Mesendoderm (in vitro differentiated cells): ENCODE results near the gene PRKAG2.

ENCODE experiments used
- DNase-seq: peaks from one replicate; pipeline ENCODE4 v3.0.0; 2013
- H2AK5ac ChIP-seq: 2 replicates; pipeline ENCODE4 v1.6.1; 2013; ENCODE audit warnings: low read length, inconsistent platforms
- H2BK120ac ChIP-seq: 2 replicates; pipeline ENCODE4 v1.6.1; 2013; ENCODE audit warnings: low read depth, mild to moderate bottlenecking, low read length, moderate library complexity, mixed read lengths
- H2BK15ac ChIP-seq: replicated peaks from 2 replicates; pipeline ENCODE4 v1.6.1; 2013; ENCODE audit warnings: low read depth, mild to moderate bottlenecking, moderate library complexity
- H2BK5ac ChIP-seq: 2 replicates; pipeline ENCODE4 v1.6.1; 2013; ENCODE audit warnings: low read length, inconsistent platforms
- H3K18ac ChIP-seq: 2 replicates; pipeline ENCODE4 v1.6.1; 2013; ENCODE audit warnings: mild to moderate bottlenecking, low read length, mixed read lengths
- H3K23ac ChIP-seq: one replicate; pipeline ENCODE4 v1.6.1; 2013; ENCODE audit warnings: low read length
- H3K27ac ChIP-seq: 2 replicates; pipeline ENCODE4 v1.5.1; 2013; ENCODE audit warnings: low read depth, mild to moderate bottlenecking, inconsistent platforms, low read length, moderate library complexity
- H3K27me3 ChIP-seq: 2 replicates; pipeline ENCODE4 v1.6.1; 2013; ENCODE audit warnings: low read length, control low read depth, mild to moderate bottlenecking, inconsistent platforms; ENCODE audit not compliant: insufficient read depth, poor library complexity
- H3K36me3 ChIP-seq: 2 replicates; pipeline ENCODE4 v1.6.1; 2013; ENCODE audit warnings: low read length, inconsistent platforms; ENCODE audit not compliant: control insufficient read depth, insufficient read depth
- H3K4ac ChIP-seq: one replicate; pipeline ENCODE4 v1.6.1; 2013; ENCODE audit warnings: low read depth, mild to moderate bottlenecking, low read length, moderate library complexity
- H3K4me1 ChIP-seq: 2 replicates; pipeline ENCODE4 v1.6.1; 2013; ENCODE audit warnings: low read depth, low read length, inconsistent platforms; ENCODE audit not compliant: control insufficient read depth
- H3K4me2 ChIP-seq: 2 replicates; pipeline ENCODE4 v1.6.1; 2013; ENCODE audit warnings: low read length
- H3K4me3 ChIP-seq: 2 replicates; pipeline ENCODE4 v1.5.1; 2013; ENCODE audit warnings: mild to moderate bottlenecking, low read length
- H3K56ac ChIP-seq: one replicate; pipeline ENCODE4 v1.6.1; 2013; ENCODE audit warnings: low read length
- H3K79me1 ChIP-seq: 2 replicates; pipeline ENCODE4 v1.6.1; 2013; ENCODE audit warnings: low read length, inconsistent platforms
- H3K79me2 ChIP-seq: 2 replicates; pipeline ENCODE4 v1.6.1; 2013; ENCODE audit warnings: mild to moderate bottlenecking, low read length; ENCODE audit not compliant: control insufficient read depth, insufficient read depth
- H3K9ac ChIP-seq: 2 replicates; pipeline ENCODE4 v1.6.1; 2013; ENCODE audit warnings: low read length, inconsistent platforms
- H4K5ac ChIP-seq: one replicate; pipeline ENCODE4 v1.6.1; 2013; ENCODE audit warnings: low read length
- H4K8ac ChIP-seq: one replicate; pipeline ENCODE4 v1.6.1; 2013; ENCODE audit warnings: low read depth, mild to moderate bottlenecking, control low read depth, low read length, moderate library complexity
- WGBS: extraction: QIAGEN DNeasy Blood & Tissue Kit; methylation state at CpG from one replicate; pipeline ENCODE4 v1.1.7; 2013; ENCODE audit warnings: low lambda C conversion rate, missing lambda C conversion rate; ENCODE audit not compliant: insufficient coverage; ENCODE audit errors: extremely low coverage; 5-methylcytosine and 5-hydroxymethylcytosine counted together

The PRKAG2 gene

DNA sequence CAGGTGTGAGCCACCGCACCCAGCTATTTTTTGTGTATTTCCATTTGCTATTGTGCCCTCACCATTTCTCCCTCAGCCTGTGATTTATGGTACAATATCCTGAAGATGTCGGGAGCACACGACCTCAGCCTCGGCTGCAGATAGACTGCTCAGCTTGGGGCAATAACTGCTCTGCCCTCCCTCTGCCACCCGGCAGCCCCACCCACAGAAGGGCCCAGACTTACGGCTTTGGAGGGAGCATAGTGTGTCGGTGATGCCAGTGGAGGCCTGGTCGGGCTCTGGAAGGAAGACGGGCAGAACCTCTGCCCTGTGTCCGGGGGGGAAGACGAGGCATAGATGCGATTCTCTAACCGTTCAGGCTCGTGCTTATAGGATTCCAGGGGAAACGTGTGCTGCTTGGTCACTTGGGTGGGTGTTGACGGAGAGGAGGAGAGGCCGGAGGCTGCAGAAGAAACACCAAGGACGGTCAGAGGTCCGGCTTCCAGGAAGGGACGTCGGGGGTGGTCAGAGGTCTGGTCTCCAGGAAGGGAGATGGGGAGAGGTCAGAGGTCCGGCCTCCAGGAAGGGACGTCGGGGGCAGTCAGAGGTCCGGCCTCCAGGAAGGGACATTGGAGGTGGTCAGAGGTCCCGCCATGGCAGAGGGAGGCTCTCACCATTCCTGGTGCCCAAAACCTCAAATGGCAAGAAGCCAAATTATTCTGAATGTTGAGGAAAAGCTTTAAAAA lies 201.6 kb downstream of the PRKAG2 start:
- DNase-seq = no peak
- H3K9ac ChIP-seq = no peak overlapping the region
- H3K27me3 ChIP-seq = no peaks in the 10 kb centered on the region
- no peak overlapping the region for H2BK15ac ChIP-seq
- H2BK120ac ChIP-seq = no peak overlapping the region
- H3K36me3 ChIP-seq = no peaks in the 10 kb centered on the region
- no peaks in the 10 kb centered on the region for H3K79me2 ChIP-seq
- H4K8ac ChIP-seq = no peak overlapping the region
- H3K4ac ChIP-seq = no peak overlapping the region
- peaks cover 3% of the 10 kb centered on the region for H3K4me1 ChIP-seq
- H4K5ac ChIP-seq = no peak overlapping the region
- no peak overlapping the region for H3K4me2 ChIP-seq
- no peak overlapping the region for H3K23ac ChIP-seq
- H3K4me3 ChIP-seq = no peak overlapping the region
- H2BK5ac ChIP-seq = no peak overlapping the region
- H3K56ac ChIP-seq = no peak overlapping the region
- H3K79me1 ChIP-seq = no peaks in the 10 kb centered on the region
- no peak overlapping the region for H3K18ac ChIP-seq
- H2AK5ac ChIP-seq = no peak overlapping the region
- WGBS = no CpG with 5 or more reads among the region's 26 CpGs
- no peak overlapping the region for H3K27ac ChIP-seq

DNA sequence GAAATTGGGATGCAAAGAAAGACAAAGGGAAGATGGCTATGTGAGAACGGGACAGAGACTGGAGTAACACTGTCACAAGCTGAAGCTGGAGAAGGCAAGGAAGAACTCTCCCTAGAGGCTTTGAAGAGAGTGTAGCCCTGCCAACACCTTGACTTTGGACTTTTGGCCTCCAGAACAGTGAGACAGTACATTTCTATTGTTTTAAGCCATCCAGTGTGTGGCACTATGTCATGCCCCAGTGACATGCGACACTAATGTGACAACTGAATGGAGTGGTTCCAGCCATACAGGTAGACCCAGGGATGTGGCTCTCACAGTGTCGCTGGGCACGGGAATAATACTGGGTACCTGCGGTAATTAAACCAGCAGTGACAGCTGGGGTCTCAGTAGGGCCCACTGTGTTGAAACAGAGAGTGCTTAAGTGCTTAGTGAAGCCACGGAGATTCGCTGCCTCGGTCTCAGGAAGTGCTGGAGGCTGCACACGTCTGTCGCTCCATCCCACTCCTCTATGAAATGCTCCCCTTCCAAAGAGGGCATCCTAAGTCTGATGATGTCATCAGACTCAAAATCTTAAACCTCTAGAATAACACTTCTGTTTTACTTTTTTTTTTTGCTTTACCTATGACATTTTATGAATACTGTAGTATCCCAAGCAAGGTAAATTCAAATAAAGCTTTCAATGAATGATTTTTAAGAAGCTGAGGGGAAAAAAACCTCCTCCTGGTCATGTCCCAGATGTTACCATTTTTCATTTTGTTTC lies 202.6 kb downstream of the PRKAG2 start:
- H3K36me3 ChIP-seq = no peaks in the 10 kb centered on the region
- H3K9ac ChIP-seq = no peak overlapping the region
- no peaks in the 10 kb centered on the region for H3K79me2 ChIP-seq
- H3K4ac ChIP-seq = no peak overlapping the region
- no peaks in the 10 kb centered on the region for H3K27me3 ChIP-seq
- H4K5ac ChIP-seq = no peak overlapping the region
- H3K4me2 ChIP-seq = no peak overlapping the region
- WGBS = no CpG with 5 or more reads among the region's 10 CpGs
- DNase-seq = no peak
- H3K4me3 ChIP-seq = no peak overlapping the region
- H3K79me1 ChIP-seq = no peaks in the 10 kb centered on the region
- peaks cover 3% of the 10 kb centered on the region for H3K4me1 ChIP-seq
- no peak overlapping the region for H2BK120ac ChIP-seq
- H3K18ac ChIP-seq = no peak overlapping the region
- H2BK15ac ChIP-seq = no peak overlapping the region
- H3K23ac ChIP-seq = no peak overlapping the region
- no peak overlapping the region for H3K56ac ChIP-seq
- H4K8ac ChIP-seq = no peak overlapping the region
- no peak overlapping the region for H3K27ac ChIP-seq
- H2AK5ac ChIP-seq = no peak overlapping the region
- H2BK5ac ChIP-seq = no peak overlapping the region

DNA sequence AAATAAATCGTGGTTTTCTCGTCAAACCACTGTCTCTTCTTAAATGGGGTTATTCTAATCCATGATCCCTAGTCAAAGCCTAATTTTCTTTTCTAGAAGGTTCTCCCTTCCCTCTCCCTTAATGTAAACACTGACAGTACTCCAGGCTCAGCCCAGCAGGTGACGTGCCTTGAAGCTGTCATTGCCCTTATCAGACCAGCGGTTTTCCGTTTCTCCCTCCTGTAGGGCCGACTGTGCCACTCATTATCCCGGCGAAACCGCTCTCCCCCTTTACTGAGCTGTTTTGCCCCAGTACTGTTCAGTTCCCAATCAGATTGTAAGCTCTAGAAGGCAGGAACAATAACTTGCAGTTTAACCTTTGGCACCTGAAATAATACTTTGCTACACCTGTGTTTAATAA lies 203.7 kb downstream of the PRKAG2 start:
- no peak overlapping the region for H2BK5ac ChIP-seq
- peaks cover 3% of the 10 kb centered on the region for H3K4me1 ChIP-seq
- H3K56ac ChIP-seq = no peak overlapping the region
- no peaks in the 10 kb centered on the region for H3K27me3 ChIP-seq
- H2AK5ac ChIP-seq = no peak overlapping the region
- H3K18ac ChIP-seq = no peak overlapping the region
- H3K23ac ChIP-seq = no peak overlapping the region
- no peak overlapping the region for H3K4me3 ChIP-seq
- H3K79me1 ChIP-seq = no peaks in the 10 kb centered on the region
- DNase-seq = no peak
- no peak overlapping the region for H3K27ac ChIP-seq
- H3K36me3 ChIP-seq = no peaks in the 10 kb centered on the region
- H3K79me2 ChIP-seq = no peaks in the 10 kb centered on the region
- no peak overlapping the region for H4K8ac ChIP-seq
- no peak overlapping the region for H3K4me2 ChIP-seq
- no peak overlapping the region for H4K5ac ChIP-seq
- peak overlapping the region; percentile 2 for H3K4ac ChIP-seq
- WGBS = no CpG with 5 or more reads among the region's 9 CpGs
- H2BK120ac ChIP-seq = no peak overlapping the region
- no peak overlapping the region for H2BK15ac ChIP-seq
- H3K9ac ChIP-seq = no peak overlapping the region

DNA sequence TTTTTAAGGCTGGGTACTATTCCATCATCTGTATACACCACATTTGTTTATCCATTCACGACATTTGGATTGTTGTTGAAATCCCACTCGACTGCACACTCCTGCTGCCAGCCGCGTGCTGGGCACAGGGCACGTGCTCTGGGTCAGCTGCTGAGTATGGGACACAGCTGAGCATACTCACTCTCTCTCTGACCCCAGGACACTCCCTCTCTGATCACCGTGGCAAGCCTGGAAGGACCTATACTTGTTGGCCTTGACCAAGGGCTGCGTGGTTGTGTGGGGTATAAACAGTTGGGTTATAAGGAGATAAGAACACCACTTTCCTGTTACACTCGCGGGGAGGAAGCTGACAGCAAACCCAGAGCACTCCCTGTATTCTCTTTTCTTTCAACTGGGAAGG lies 204.2 kb downstream of the PRKAG2 start:
- peak overlapping the region; percentile 2 for H3K4ac ChIP-seq
- H3K27me3 ChIP-seq = no peaks in the 10 kb centered on the region
- peak overlapping the region; percentile 18 for H3K56ac ChIP-seq
- no peak overlapping the region for H4K5ac ChIP-seq
- H2AK5ac ChIP-seq = no peak overlapping the region
- no peak overlapping the region for H3K23ac ChIP-seq
- H2BK15ac ChIP-seq = no peak overlapping the region
- H3K4me3 ChIP-seq = no peak overlapping the region
- no peaks in the 10 kb centered on the region for H3K36me3 ChIP-seq
- no peak overlapping the region for H3K4me2 ChIP-seq
- no peaks in the 10 kb centered on the region for H3K79me2 ChIP-seq
- H4K8ac ChIP-seq = no peak overlapping the region
- H3K9ac ChIP-seq = no peak overlapping the region
- peaks cover 3% of the 10 kb centered on the region for H3K4me1 ChIP-seq
- H3K79me1 ChIP-seq = no peaks in the 10 kb centered on the region
- no CpG with 5 or more reads among the region's 9 CpGs for WGBS
- no peak overlapping the region for H2BK5ac ChIP-seq
- H3K27ac ChIP-seq = no peak overlapping the region
- H3K18ac ChIP-seq = no peak overlapping the region
- no peak for DNase-seq
- no peak overlapping the region for H2BK120ac ChIP-seq

DNA sequence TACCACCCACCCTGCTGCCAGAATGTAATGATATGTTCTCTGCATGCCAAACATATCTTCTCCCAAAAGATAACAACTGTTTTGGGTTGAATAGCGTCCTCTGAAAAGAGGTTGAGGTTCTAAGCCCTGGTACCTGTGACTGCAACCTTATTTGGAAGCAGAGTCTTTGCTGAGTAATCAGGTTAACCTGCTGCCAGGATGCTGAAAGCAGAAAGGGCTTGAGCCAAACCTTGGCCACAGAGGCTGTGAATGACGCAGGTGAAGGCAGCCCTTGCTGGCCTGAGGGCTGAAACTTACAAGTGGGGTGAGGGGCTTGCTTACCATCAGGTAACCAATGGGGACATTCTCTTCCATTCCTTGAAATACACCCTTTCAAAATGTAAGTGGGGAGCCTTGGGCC lies 205.4 kb downstream of the PRKAG2 start:
- no peak overlapping the region for H3K4me2 ChIP-seq
- no peaks in the 10 kb centered on the region for H3K36me3 ChIP-seq
- no peak overlapping the region for H4K5ac ChIP-seq
- H3K79me2 ChIP-seq = no peaks in the 10 kb centered on the region
- peak; percentile 92 for DNase-seq
- H2BK120ac ChIP-seq = no peak overlapping the region
- no peak overlapping the region for H2BK5ac ChIP-seq
- no CpG with 5 or more reads among the region's 2 CpGs for WGBS
- no peaks in the 10 kb centered on the region for H3K79me1 ChIP-seq
- H3K27ac ChIP-seq = no peak overlapping the region
- no peak overlapping the region for H4K8ac ChIP-seq
- H2AK5ac ChIP-seq = no peak overlapping the region
- peak overlapping the region; percentile 0 for H3K56ac ChIP-seq
- H3K4me3 ChIP-seq = no peak overlapping the region
- no peak overlapping the region for H3K4ac ChIP-seq
- no peak overlapping the region for H3K18ac ChIP-seq
- H3K9ac ChIP-seq = no peak overlapping the region
- no peak overlapping the region for H3K23ac ChIP-seq
- H3K27me3 ChIP-seq = no peaks in the 10 kb centered on the region
- H2BK15ac ChIP-seq = no peak overlapping the region
- peaks cover 3% of the 10 kb centered on the region for H3K4me1 ChIP-seq
